ENCODE measurements around the gene B4GALNT4. TPM values are rescaled to one million over a fixed set of nuclear protein-coding genes. Genes with fewer than 3 reads are reported as not detected.

Gene B4GALNT4
- total RNA-seq, 2 experiments from 2014 or later, result 1.1 to 1.9 TPM

GRCh38 chr11:373716-374551, 4.6 kb downstream of the B4GALNT4 start:
- Mint-ChIP-seq H3K9me3 (peaks cover 4% of the 10 kb centered on the region), H3K4me1 (peaks cover 3% of the 10 kb centered on the region), H3K36me3 (no peaks in the 10 kb centered on the region), H3K4me3 (no peak overlapping the region), H3K27me3 (peaks cover 12% of the 10 kb centered on the region), H3K27ac (no peak overlapping the region)
- DNase-seq, result no peak

DNA sequence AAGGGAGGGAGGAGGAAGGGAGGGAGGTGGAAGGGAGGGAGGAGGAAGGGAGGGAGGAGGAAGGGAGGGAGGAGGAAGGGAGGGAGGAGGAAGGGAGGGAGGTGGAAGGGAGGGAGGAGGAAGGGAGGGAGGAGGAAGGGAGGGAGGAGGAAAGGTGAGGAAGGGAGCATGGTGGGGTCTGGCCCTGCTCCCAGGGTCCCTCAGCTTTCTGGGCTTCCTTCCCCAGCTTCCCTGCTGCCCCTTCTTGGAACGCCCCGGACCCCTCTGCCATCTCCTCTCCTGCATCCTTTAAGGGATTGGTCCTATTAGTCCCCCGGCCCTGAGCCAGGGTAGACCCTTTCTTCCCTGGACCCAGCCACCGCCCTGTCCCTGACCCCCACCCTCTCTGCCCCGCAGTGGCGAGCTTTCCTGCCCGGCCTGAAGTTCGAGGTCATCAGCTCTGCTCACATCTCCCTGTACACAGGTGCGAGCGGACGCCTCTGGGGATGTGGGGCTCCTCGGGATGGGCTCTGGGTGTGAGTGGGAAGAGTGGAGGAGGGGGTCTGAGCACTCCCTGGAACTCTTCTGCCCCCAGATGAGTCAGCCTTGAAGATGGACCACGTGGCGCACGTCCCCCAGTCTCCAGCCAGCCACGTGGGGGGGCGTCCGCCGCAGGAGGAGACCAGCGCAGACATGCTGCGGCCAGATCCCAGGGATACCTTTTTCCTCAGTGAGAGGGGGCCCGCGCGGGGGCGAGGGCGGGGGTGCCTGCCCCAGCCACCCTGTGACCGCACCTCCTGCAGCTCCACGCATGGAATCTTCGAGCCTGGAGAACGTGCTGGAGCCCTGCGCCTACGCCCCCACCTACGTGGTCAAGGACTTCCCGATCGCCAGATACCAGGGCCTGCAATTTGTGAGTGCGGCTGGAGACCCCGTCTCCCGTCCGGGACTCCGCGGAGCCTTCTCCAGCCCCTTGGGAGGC, 6.0 kb downstream of the B4GALNT4 start:
- Mint-ChIP-seq H3K36me3 (no peaks in the 10 kb centered on the region), H3K9me3 (peaks cover 4% of the 10 kb centered on the region), H3K27me3 (peaks cover 5% of the 10 kb centered on the region), H3K4me3 (no peak overlapping the region), H3K27ac (no peak overlapping the region), H3K4me1 (peaks cover 3% of the 10 kb centered on the region)
- DNase-seq, result no peak

DNA sequence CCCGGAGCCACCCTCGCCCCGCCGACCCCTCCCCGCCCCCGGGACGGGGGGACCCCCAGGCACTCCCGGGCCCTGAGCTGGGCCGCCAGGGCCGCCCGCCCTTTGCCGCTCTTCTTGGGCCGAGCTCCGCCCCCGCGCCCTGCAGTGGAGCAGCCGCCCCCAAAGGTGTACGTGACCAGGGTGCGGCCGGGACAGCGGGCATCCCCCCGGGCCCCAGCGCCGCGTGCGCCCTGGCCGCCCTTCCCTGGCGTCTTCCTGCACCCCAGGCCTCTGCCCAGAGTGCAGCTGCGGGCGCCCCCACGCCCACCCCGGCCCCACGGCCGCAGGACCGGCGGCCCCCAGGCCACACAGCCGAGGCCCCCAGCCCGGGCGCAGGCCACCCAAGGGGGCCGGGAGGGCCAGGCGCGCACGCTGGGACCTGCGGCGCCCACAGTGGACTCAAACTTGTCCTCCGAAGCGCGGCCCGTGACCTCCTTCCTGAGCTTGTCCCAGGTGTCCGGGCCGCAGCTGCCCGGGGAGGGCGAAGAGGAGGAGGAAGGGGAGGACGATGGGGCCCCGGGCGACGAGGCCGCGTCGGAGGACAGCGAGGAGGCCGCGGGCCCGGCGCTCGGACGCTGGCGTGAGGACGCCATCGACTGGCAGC, 7.4 kb downstream of the B4GALNT4 start:
- H3K4me1 Mint-ChIP-seq, result peaks cover 3% of the 10 kb centered on the region
- no peak overlapping the region for H3K27ac Mint-ChIP-seq
- peaks cover 4% of the 10 kb centered on the region for H3K9me3 Mint-ChIP-seq
- no peak for DNase-seq
- H3K27me3 Mint-ChIP-seq, result no peaks in the 10 kb centered on the region
- no peak overlapping the region for H3K4me3 Mint-ChIP-seq
- no peaks in the 10 kb centered on the region for H3K36me3 Mint-ChIP-seq

DNA sequence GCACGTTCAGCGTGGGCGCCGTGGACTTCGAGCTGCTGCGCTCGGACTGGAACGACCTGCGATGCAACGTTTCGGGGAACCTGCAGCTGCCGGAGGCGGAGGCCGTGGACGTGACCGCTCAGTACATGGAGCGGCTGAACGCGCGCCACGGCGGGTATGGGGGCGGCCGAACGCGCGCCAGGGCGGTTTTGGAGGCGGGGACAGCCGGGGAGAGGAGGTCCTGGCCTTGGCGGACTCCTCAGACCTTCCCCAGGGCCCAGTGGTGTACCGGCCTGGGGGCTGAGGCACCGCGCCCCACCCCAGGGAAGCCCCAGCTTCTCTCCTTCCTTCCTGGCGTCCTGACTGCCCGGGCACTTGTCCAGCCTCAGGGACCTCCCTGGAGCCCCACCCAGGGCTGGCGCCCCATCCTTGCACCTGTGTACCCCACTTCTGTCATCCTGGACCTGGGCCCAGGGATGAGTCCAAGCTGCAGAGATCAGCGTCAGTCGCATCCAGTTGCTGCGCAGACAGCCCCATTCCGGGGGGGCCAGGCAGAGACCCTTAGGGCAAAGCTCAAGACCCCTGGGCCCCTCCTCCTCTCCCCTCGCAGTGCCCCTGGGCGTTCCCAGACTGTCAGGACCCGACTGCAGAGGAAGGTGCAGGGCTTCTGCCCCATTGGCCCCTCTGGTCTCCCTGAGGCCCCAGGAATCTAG, 8.0 kb downstream of the B4GALNT4 start:
- Mint-ChIP-seq H3K27me3 (no peaks in the 10 kb centered on the region), H3K4me3 (no peak overlapping the region), H3K27ac (no peak overlapping the region), H3K9me3 (peaks cover 4% of the 10 kb centered on the region), H3K4me1 (peaks cover 5% of the 10 kb centered on the region), H3K36me3 (no peaks in the 10 kb centered on the region)
- DNase-seq, result no peak

DNA sequence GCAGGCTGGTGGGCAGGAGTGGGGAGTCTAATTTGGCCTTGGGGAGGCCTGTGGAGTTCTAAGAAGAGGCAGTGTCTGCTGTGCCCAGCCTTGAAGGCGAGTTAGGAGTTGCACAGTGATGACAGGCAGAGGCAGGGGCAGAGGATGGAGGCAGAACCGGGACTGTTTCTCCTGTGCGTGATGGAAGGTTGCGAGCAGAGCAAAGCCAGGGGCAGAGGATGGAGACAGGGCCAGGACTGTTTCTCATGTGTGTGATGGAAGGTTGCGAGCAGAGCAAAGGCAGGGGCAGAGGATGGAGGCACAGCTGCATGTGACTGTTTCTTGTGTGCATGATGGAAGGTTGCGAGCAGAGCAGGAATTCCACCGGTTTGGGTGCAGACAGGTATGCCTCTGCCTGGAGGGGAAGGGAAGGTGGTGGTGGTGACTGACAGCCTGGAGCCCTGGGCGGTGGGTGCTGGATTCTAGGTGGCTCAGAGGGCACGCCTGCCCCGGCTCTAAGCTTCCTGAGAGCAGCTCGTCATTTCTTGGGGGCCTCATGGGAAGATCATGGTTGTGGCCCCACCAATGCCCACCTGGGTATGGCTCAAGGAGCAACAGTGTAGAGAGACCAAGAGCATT, 8.7 kb downstream of the B4GALNT4 start:
- H3K4me1 Mint-ChIP-seq, result peaks cover 5% of the 10 kb centered on the region
- H3K27ac Mint-ChIP-seq, result no peak overlapping the region
- DNase-seq, result no peak
- no peak overlapping the region for H3K4me3 Mint-ChIP-seq
- no peaks in the 10 kb centered on the region for H3K36me3 Mint-ChIP-seq
- H3K27me3 Mint-ChIP-seq, result no peaks in the 10 kb centered on the region
- peaks cover 4% of the 10 kb centered on the region for H3K9me3 Mint-ChIP-seq

- Mint-ChIP-seq H3K4me1 (peaks cover 2% of the 10 kb centered on the region), H3K4me3 (no peak overlapping the region), H3K9me3 (no peaks in the 10 kb centered on the region), H3K36me3 (no peaks in the 10 kb centered on the region), H3K27ac (no peak overlapping the region), H3K27me3 (no peaks in the 10 kb centered on the region)
- no peak for DNase-seq
Observed at GRCh38 chr11:379205-380094, 10.2 kb downstream of the B4GALNT4 start.

- H3K4me3 Mint-ChIP-seq, result no peak overlapping the region
- H3K27me3 Mint-ChIP-seq, result no peaks in the 10 kb centered on the region
- DNase-seq, result no peak
- H3K9me3 Mint-ChIP-seq, result no peaks in the 10 kb centered on the region
- no peaks in the 10 kb centered on the region for H3K36me3 Mint-ChIP-seq
- H3K27ac Mint-ChIP-seq, result no peak overlapping the region
- H3K4me1 Mint-ChIP-seq, result peaks cover 2% of the 10 kb centered on the region
Observed at GRCh38 chr11:380095-380480, 10.8 kb downstream of the B4GALNT4 start.

DNA sequence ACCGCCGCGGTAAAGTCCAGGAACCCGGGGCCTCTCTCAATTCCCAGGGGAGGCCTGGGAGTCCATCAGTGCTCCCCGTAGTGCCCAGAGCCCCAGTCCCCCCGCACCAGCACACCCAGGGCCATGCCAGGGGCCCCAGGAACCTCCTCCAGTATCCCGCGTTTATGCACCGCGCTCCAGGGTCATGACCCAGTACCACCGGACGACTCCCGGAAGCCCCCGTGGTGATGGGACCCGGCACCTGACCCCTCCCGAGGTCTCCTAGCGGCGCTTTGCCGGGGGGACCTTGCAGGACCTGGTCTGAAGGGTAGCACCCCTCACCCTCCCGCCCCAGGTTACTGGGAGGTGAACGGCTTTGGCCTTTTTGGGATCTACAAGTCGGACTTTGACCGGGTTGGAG, 11.2 kb downstream of the B4GALNT4 start:
- DNase-seq, result no peak
- Mint-ChIP-seq H3K9me3 (no peaks in the 10 kb centered on the region), H3K36me3 (no peaks in the 10 kb centered on the region), H3K27ac (no peak overlapping the region), H3K27me3 (no peaks in the 10 kb centered on the region), H3K4me3 (no peak overlapping the region), H3K4me1 (peaks cover 2% of the 10 kb centered on the region)

- Mint-ChIP-seq H3K4me1 (peaks cover 2% of the 10 kb centered on the region), H3K9me3 (no peaks in the 10 kb centered on the region), H3K27me3 (no peaks in the 10 kb centered on the region), H3K4me3 (no peak overlapping the region), H3K27ac (no peak overlapping the region), H3K36me3 (no peaks in the 10 kb centered on the region)
- no peak for DNase-seq
Observed at GRCh38 chr11:380996-381395, 11.7 kb downstream of the B4GALNT4 start.

GRCh38 chr11:381501-382072, 12.3 kb downstream of the B4GALNT4 start:
- H3K27me3 Mint-ChIP-seq, result no peaks in the 10 kb centered on the region
- no peaks in the 10 kb centered on the region for H3K36me3 Mint-ChIP-seq
- H3K9me3 Mint-ChIP-seq, result peaks cover under 1% of the 10 kb centered on the region
- DNase-seq, result no peak
- no peak overlapping the region for H3K27ac Mint-ChIP-seq
- H3K4me3 Mint-ChIP-seq, result no peak overlapping the region
- peaks cover 2% of the 10 kb centered on the region for H3K4me1 Mint-ChIP-seq

DNA sequence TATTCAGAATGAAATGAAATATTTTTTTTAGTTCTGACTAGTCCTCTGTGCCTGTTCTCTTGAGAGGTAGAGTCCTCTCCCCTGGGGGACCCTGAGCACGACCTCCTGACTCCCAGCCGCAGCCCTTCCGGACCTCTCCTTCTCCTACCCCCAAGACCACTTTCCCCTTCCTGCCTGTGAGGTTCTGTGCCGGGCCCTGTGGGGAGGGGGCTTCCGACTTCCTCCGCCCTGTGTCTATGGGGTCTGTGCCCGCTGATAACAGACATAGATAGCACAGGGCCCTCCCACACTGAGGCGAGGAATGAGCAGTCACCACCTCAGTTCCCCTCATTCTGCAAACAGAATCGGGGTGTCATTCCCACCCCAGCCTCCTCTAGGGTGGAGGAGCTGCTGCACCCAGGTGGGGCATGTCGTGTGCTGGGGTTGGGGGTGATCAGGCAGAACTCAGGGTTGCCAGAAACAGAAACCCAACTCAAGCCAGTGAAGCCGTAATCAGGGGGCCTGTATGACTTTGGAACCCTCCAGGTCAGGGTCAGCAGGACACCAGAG, 12.9 kb downstream of the B4GALNT4 start:
- H3K36me3 Mint-ChIP-seq, result peaks cover 3% of the 10 kb centered on the region
- no peaks in the 10 kb centered on the region for H3K27me3 Mint-ChIP-seq
- peaks cover 2% of the 10 kb centered on the region for H3K4me1 Mint-ChIP-seq
- no peak overlapping the region for H3K4me3 Mint-ChIP-seq
- peaks cover 5% of the 10 kb centered on the region for H3K9me3 Mint-ChIP-seq
- H3K27ac Mint-ChIP-seq, result no peak overlapping the region
- no peak for DNase-seq

DNA sequence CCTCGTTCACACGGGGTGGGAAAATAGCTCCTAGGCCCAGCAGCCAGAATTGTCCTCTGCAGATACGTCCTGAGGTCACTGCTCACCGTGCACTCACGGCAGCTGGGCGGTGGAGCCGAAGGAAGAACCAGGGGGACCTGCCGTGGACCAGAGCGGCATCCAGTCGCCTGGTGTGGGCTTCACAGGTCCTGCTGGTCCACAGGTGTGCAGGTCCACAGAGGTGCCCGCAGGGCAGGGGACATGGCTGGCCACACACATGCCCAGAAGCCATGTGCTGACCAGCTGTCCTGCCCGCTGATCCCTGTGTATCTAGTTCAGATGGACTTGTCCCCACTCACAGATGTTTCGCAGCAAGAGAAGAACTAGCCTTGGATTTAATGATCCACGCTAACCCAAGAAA, 14.1 kb downstream of the B4GALNT4 start:
- Mint-ChIP-seq H3K4me3 (no peak overlapping the region), H3K4me1 (peaks cover 2% of the 10 kb centered on the region), H3K36me3 (peaks cover 4% of the 10 kb centered on the region), H3K27ac (no peak overlapping the region), H3K9me3 (peaks cover 9% of the 10 kb centered on the region), H3K27me3 (no peaks in the 10 kb centered on the region)
- DNase-seq, result no peak

- Mint-ChIP-seq H3K4me3 (no peak overlapping the region), H3K36me3 (peaks cover 4% of the 10 kb centered on the region), H3K4me1 (peaks cover 2% of the 10 kb centered on the region), H3K27ac (no peak overlapping the region), H3K9me3 (peaks cover 9% of the 10 kb centered on the region), H3K27me3 (no peaks in the 10 kb centered on the region)
- DNase-seq, result no peak
Observed at GRCh38 chr11:384511-384910, 15.2 kb downstream of the B4GALNT4 start.

All from activated naive CD8-positive, alpha-beta T cell treated with anti-CD3 and anti-CD28 coated beads for 36 hours (primary cell).